ENCODE results near the gene TNFSF9. TPM values are rescaled to one million over a fixed set of nuclear protein-coding genes. Genes with fewer than 3 reads are reported as not detected.
"Not testable (repeated sequence)": the region's sequence is repeated elsewhere in the genome, so short reads cannot be mapped to it uniquely, and the experiment has no call there.

Gene TNFSF9
- polyA plus RNA-seq, 3 donors = 0.21 to 0.55 TPM; not detected in 1

- no peak for DNase-seq
Measured at GRCh38 chr19:6570764-6571163, 39.9 kb downstream of the TNFSF9 start.

- no peak for DNase-seq
Measured at GRCh38 chr19:6571167-6571566, 40.3 kb downstream of the TNFSF9 start.

GRCh38 chr19:6572217-6572616, 41.4 kb downstream of the TNFSF9 start:
- DNase-seq = no peak

- DNase-seq = no peak
Measured at GRCh38 chr19:6573350-6573749, 42.5 kb downstream of the TNFSF9 start.

- no peak for DNase-seq
Measured at GRCh38 chr19:6576869-6577475, 46.1 kb downstream of the TNFSF9 start.

GRCh38 chr19:6577476-6578125, 46.8 kb downstream of the TNFSF9 start:
- DNase-seq = no peak

GRCh38 chr19:6579450-6580178, 48.8 kb downstream of the TNFSF9 start:
- DNase-seq = no peak

GRCh38 chr19:6580313-6580712, 49.5 kb downstream of the TNFSF9 start:
- no peak for DNase-seq

GRCh38 chr19:6582515-6583484, 52.0 kb downstream of the TNFSF9 start:
- not testable (repeated sequence) for DNase-seq

Other genes with a start within 250 kb of the TNFSF9 start
- under 1 TPM in 2 of 3 donors, not detected in 1; 0.12 to 0.16 TPM for gene ACER1, start 197.4 kb upstream of the TNFSF9 start, polyA plus RNA-seq (ENCODE audit: insufficient read length in 3 of 3)
- gene CLPP, start 169.5 kb upstream of the TNFSF9 start, polyA plus RNA-seq (ENCODE audit: insufficient read length in 3 of 3) = 10 to 100 TPM; 62.5 to 79.9 (median 69.1) TPM
- 10 to 100 TPM; 70.2 to 90.9 (median 89.4) TPM for gene ALKBH7, start 158.2 kb upstream of the TNFSF9 start, polyA plus RNA-seq (ENCODE audit: insufficient read length in 3 of 3)
- 1 to 10 TPM; 3.0 to 3.8 (median 3.3) TPM for gene PSPN, start 155.1 kb upstream of the TNFSF9 start, polyA plus RNA-seq (ENCODE audit: insufficient read length in 3 of 3)
- gene GTF2F1, start 137.9 kb upstream of the TNFSF9 start, polyA plus RNA-seq (ENCODE audit: insufficient read length in 3 of 3) = 100 to 1,000 TPM in 2 of 3 donors, 10 to 100 TPM in 1; 91.7 to 102 (median 100) TPM
- 100 to 1,000 TPM; 310 to 362 (median 359) TPM for gene KHSRP, start 106.2 kb upstream of the TNFSF9 start, polyA plus RNA-seq (ENCODE audit: insufficient read length in 3 of 3)
- 1 to 10 TPM in 2 of 3 donors, under 1 TPM in 1; 0.31 to 2.4 (median 1.5) TPM for gene SLC25A41, start 97.3 kb upstream of the TNFSF9 start, polyA plus RNA-seq (ENCODE audit: insufficient read length in 3 of 3)
- gene SLC25A23, start 71.2 kb upstream of the TNFSF9 start, polyA plus RNA-seq (ENCODE audit: insufficient read length in 3 of 3) = 10 to 100 TPM; 77.7 to 84.1 (median 80.4) TPM
- gene CRB3, start 66.8 kb upstream of the TNFSF9 start, polyA plus RNA-seq (ENCODE audit: insufficient read length in 3 of 3) = 10 to 100 TPM; 34.0 to 41.7 (median 35.9) TPM
- gene DENND1C, start 49.2 kb upstream of the TNFSF9 start, polyA plus RNA-seq (ENCODE audit: insufficient read length in 3 of 3) = 10 to 100 TPM; 41.8 to 47.0 (median 45.2) TPM
- 10 to 100 TPM; 35.2 to 37.0 (median 36.7) TPM for gene TUBB4A, start 28.7 kb upstream of the TNFSF9 start, polyA plus RNA-seq (ENCODE audit: insufficient read length in 3 of 3)
- under 1 TPM in 1 of 3 donors, not detected in 2; 0.26 TPM for gene CD70, start 60.1 kb downstream of the TNFSF9 start, polyA plus RNA-seq (ENCODE audit: insufficient read length in 3 of 3)
- under 1 TPM; 0.03 to 0.08 (median 0.06) TPM for gene TNFSF14, start 139.1 kb downstream of the TNFSF9 start, polyA plus RNA-seq (ENCODE audit: insufficient read length in 3 of 3)
- gene C3, start 189.6 kb downstream of the TNFSF9 start, polyA plus RNA-seq (ENCODE audit: insufficient read length in 3 of 3) = 10 to 100 TPM; 20.1 to 23.3 (median 21.2) TPM
- gene GPR108, start 206.6 kb downstream of the TNFSF9 start, polyA plus RNA-seq (ENCODE audit: insufficient read length in 3 of 3) = 10 to 100 TPM; 67.3 to 90.0 (median 68.0) TPM
- gene TRIP10, start 208.7 kb downstream of the TNFSF9 start, polyA plus RNA-seq (ENCODE audit: insufficient read length in 3 of 3) = 10 to 100 TPM; 51.7 to 71.8 (median 58.3) TPM
- gene SH2D3A, start 236.4 kb downstream of the TNFSF9 start, polyA plus RNA-seq (ENCODE audit: insufficient read length in 3 of 3) = 10 to 100 TPM in 2 of 3 donors, 1 to 10 TPM in 1; 5.7 to 10.1 (median 10.0) TPM
- 1 to 10 TPM; 1.8 to 2.1 (median 1.9) TPM for gene VAV1, start 241.7 kb downstream of the TNFSF9 start, polyA plus RNA-seq (ENCODE audit: insufficient read length in 3 of 3)